ENCODE data around the gene FHIT. TPM values are rescaled to one million over a fixed set of nuclear protein-coding genes. Genes with fewer than 3 reads are reported as not detected.
"Not testable (repeated sequence)": the region's sequence is repeated elsewhere in the genome, so short reads cannot be mapped to it uniquely, and the experiment has no call there.

FHIT gene
- total RNA-seq, 1 experiment from 2014 or later = 20.1 TPM

DNA sequence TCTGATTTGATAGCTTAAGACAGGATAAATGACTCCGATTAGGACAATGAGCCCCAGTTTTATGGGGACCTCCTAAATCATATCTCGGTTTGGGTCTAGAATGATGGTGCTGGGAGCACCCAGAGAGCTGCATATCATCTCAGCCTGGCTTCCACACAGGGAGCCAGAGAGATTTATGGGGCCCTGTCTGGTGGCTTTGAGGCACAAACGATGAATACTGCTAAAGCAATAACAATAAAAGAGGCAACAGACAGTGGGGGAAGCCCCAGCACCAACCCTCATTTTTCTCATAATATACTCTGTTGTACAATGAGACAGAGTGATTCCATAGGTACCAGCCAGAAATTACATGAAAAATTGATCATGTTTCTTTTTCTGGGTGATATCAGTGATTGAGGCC is 1312.4 kb downstream of the FHIT start:
- no peaks in the 10 kb centered on the region for H3K9me3 Mint-ChIP-seq (ENCODE audit: unreplicated experiment)
- H3K36me3 Mint-ChIP-seq (ENCODE audit: insufficient read depth, unreplicated experiment) = no peaks in the 10 kb centered on the region
- intact Hi-C loops (cut with micrococcal nuclease) = no loop called here
- no peaks in the 10 kb centered on the region for H3K27me3 Mint-ChIP-seq (ENCODE audit: insufficient read depth, unreplicated experiment)
- no peak for DNase-seq (ENCODE audit: unreplicated experiment)
- no TSS peak for BruUV-seq (replicated peaks)
- no peak overlapping the region for H3K4me3 Mint-ChIP-seq (ENCODE audit: unreplicated experiment)
- no peaks in the 10 kb centered on the region for H3K4me1 Mint-ChIP-seq (ENCODE audit: insufficient read depth, unreplicated experiment)
- TF ChIP-seq, protein P1, sequence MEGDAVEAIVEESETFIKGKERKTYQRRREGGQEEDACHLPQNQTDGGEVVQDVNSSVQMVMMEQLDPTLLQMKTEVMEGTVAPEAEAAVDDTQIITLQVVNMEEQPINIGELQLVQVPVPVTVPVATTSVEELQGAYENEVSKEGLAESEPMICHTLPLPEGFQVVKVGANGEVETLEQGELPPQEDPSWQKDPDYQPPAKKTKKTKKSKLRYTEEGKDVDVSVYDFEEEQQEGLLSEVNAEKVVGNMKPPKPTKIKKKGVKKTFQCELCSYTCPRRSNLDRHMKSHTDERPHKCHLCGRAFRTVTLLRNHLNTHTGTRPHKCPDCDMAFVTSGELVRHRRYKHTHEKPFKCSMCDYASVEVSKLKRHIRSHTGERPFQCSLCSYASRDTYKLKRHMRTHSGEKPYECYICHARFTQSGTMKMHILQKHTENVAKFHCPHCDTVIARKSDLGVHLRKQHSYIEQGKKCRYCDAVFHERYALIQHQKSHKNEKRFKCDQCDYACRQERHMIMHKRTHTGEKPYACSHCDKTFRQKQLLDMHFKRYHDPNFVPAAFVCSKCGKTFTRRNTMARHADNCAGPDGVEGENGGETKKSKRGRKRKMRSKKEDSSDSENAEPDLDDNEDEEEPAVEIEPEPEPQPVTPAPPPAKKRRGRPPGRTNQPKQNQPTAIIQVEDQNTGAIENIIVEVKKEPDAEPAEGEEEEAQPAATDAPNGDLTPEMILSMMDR (IDR thresholded peaks at IDR 0.05; ENCODE audit: unreplicated experiment) = no peak
- ChIA-PET POLR2A (no interaction called here), CTCF (interaction anchor here (0.5 kb wide), 1 partner anchor 1202 kb away, joined by 3 read pairs; no protein-coding TSS in a partner anchor)
- no peak overlapping the region for H3K27ac Mint-ChIP-seq (ENCODE audit: low read depth, unreplicated experiment)

DNA sequence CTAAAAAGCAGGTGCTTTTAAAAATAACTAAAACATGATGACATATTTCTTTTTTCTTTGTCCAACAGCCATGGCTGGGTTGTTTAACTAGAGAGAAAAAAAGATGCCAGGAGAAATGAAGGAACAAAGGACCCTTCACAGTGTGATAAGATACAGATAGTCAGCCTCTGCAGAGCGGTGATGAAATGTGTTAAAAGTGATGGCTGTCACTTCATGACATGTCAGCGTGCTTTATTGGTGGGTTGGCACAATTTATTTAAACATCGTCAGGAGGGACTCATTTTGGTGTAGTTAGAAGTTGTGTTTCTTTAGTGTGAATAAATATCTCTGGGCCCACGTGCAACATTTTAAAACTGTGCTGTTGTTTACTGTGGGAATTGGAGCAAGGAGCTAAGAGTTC is 1314.1 kb downstream of the FHIT start:
- Mint-ChIP-seq H3K4me1 (ENCODE audit: insufficient read depth, unreplicated experiment) (no peaks in the 10 kb centered on the region), H3K36me3 (ENCODE audit: insufficient read depth, unreplicated experiment) (no peaks in the 10 kb centered on the region), H3K27me3 (ENCODE audit: insufficient read depth, unreplicated experiment) (no peaks in the 10 kb centered on the region), H3K9me3 (ENCODE audit: unreplicated experiment) (no peaks in the 10 kb centered on the region), H3K4me3 (ENCODE audit: unreplicated experiment) (no peak overlapping the region), H3K27ac (ENCODE audit: low read depth, unreplicated experiment) (no peak overlapping the region)
- ChIA-PET CTCF (no interaction called here), POLR2A (no interaction called here)
- no TSS peak for BruUV-seq (replicated peaks)
- TF ChIP-seq, protein P1 (IDR thresholded peaks at IDR 0.05; ENCODE audit: unreplicated experiment) = no peak
- intact Hi-C loops (cut with micrococcal nuclease) = no loop called here
- DNase-seq (ENCODE audit: unreplicated experiment) = no peak

DNA sequence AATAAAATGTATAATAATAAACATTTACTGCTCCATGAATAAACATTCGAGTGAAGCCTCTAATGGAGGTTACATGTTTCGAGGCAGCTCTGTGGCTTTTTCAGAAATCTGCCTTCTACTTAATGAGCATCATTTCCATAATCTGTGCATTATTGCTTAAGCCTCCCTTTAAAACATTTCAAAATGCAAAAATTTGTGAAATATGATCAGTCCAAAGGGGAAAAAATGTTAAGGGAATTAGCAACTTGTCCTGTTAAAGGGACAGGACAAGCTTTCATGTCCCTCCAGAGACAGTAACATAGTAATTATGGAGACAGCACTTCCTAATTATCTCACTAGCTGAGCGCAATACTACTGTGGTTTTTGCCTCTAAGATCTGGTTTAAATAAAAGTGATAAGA is 1314.8 kb downstream of the FHIT start:
- intact Hi-C loops (cut with micrococcal nuclease) = no loop called here
- no TSS peak for BruUV-seq (replicated peaks)
- TF ChIP-seq, protein P1 (IDR thresholded peaks at IDR 0.05; ENCODE audit: unreplicated experiment) = no peak
- Mint-ChIP-seq H3K27ac (ENCODE audit: low read depth, unreplicated experiment) (no peak overlapping the region), H3K9me3 (ENCODE audit: unreplicated experiment) (no peaks in the 10 kb centered on the region), H3K36me3 (ENCODE audit: insufficient read depth, unreplicated experiment) (no peaks in the 10 kb centered on the region), H3K27me3 (ENCODE audit: insufficient read depth, unreplicated experiment) (no peaks in the 10 kb centered on the region), H3K4me1 (ENCODE audit: insufficient read depth, unreplicated experiment) (no peaks in the 10 kb centered on the region), H3K4me3 (ENCODE audit: unreplicated experiment) (no peak overlapping the region)
- CTCF ChIA-PET = interaction anchor here (0.6 kb wide), 1 partner anchor 626 kb away, joined by 3 read pairs; no protein-coding TSS in a partner anchor
- POLR2A ChIA-PET = no interaction called here
- DNase-seq (ENCODE audit: unreplicated experiment) = no peak

DNA sequence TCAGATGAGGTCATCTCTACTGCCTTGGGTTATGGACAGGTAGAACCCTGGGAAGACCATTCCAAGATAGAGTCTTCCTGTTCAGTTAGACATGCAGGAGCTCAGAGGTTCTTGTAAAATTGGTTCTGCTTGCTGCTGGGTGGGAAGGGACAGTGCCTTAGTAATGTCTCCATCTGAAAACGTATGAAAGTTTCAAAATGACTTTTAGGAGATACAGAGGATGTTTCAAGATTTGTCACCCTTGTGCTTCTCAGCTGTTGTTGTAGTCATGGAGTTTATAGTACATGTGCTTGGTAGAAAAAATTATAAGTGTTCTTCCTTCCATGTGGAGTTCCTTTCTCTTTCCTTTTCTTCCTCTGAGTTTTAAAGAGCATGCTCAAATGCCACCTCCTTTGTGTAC is 1316.2 kb downstream of the FHIT start:
- no peaks in the 10 kb centered on the region for H3K36me3 Mint-ChIP-seq (ENCODE audit: insufficient read depth, unreplicated experiment)
- DNase-seq (ENCODE audit: unreplicated experiment) = no peak
- no peak overlapping the region for H3K4me3 Mint-ChIP-seq (ENCODE audit: unreplicated experiment)
- no peaks in the 10 kb centered on the region for H3K9me3 Mint-ChIP-seq (ENCODE audit: unreplicated experiment)
- H3K27me3 Mint-ChIP-seq (ENCODE audit: insufficient read depth, unreplicated experiment) = no peaks in the 10 kb centered on the region
- no peaks in the 10 kb centered on the region for H3K4me1 Mint-ChIP-seq (ENCODE audit: insufficient read depth, unreplicated experiment)
- TF ChIP-seq, protein P1 (IDR thresholded peaks at IDR 0.05; ENCODE audit: unreplicated experiment) = no peak
- H3K27ac Mint-ChIP-seq (ENCODE audit: low read depth, unreplicated experiment) = no peak overlapping the region
- BruUV-seq (replicated peaks) = no TSS peak
- intact Hi-C loops (cut with micrococcal nuclease) = no loop called here
- ChIA-PET CTCF (no interaction called here), POLR2A (no interaction called here)

DNA sequence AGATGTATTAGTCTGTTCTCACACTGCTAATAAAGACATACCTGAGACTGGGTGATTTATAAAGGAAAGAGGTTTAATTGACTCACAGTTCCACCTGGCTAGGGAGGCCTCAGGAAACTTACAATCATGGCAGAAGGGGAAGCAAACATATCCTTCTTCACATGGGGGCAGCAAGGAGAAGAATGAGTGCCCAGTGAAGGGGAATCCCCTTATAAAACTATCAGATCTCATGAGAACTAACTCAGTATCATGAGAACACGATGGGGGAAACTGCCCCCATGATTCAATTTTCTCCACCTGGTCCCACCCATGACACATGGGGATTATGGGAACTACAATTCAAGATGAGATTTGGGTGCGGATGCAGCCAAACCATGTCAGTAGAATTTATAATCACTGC is 1316.7 kb downstream of the FHIT start:
- BruUV-seq (replicated peaks); H3K9me3 Mint-ChIP-seq (ENCODE audit: unreplicated experiment); H3K27me3 Mint-ChIP-seq (ENCODE audit: insufficient read depth, unreplicated experiment); H3K4me1 Mint-ChIP-seq (ENCODE audit: insufficient read depth, unreplicated experiment); DNase-seq (ENCODE audit: unreplicated experiment); intact Hi-C loops (cut with micrococcal nuclease); POLR2A ChIA-PET; H3K27ac Mint-ChIP-seq (ENCODE audit: low read depth, unreplicated experiment); H3K36me3 Mint-ChIP-seq (ENCODE audit: insufficient read depth, unreplicated experiment); H3K4me3 Mint-ChIP-seq (ENCODE audit: unreplicated experiment): not testable (repeated sequence)
- CTCF ChIA-PET = interaction anchor here (1.3 kb wide), 1 partner anchor 8 kb away, joined by 4 read pairs; no protein-coding TSS in a partner anchor

Data from MCF 10A (cell line).